Endodermal cell (in vitro differentiated cells): ENCODE data around the gene MBOAT1. TPM values are rescaled to one million over a fixed set of nuclear protein-coding genes. Genes with fewer than 3 reads are reported as not detected.

Source experiments
- DNase-seq: peaks from one replicate; pipeline ENCODE4 v3.0.0-alpha.2; 2017
- H3K27ac ChIP-seq: 2 replicates; pipeline ENCODE4 v1.5.1; 2013; ENCODE audit warnings: mild to moderate bottlenecking, low read depth, low read length, moderate library complexity
- H3K27me3 ChIP-seq: 2 replicates; pipeline ENCODE4 v1.6.1; 2013; ENCODE audit warnings: mild to moderate bottlenecking, low read length, moderate library complexity; ENCODE audit not compliant: insufficient read depth, control insufficient read depth, poor library complexity, severe bottlenecking
- H3K36me3 ChIP-seq: 2 replicates; pipeline ENCODE4 v1.7.0; 2013; ENCODE audit warnings: mild to moderate bottlenecking, low read length, moderate library complexity; ENCODE audit not compliant: control insufficient read depth, insufficient read depth
- H3K4me1 ChIP-seq: one replicate; pipeline ENCODE4 v1.7.0; 2013; ENCODE audit warnings: low read length; ENCODE audit not compliant: control insufficient read depth, insufficient read depth
- H3K4me3 ChIP-seq: 2 replicates; pipeline ENCODE4 v1.5.1; 2013; ENCODE audit warnings: mild to moderate bottlenecking, low read length, moderate library complexity
- H3K9ac ChIP-seq: 2 replicates; pipeline ENCODE4 v1.6.1; 2013; ENCODE audit warnings: mild to moderate bottlenecking, low read length, moderate library complexity; ENCODE audit not compliant: poor library complexity, severe bottlenecking; ENCODE audit errors: extremely low read depth
- H3K9me3 ChIP-seq: 2 replicates; pipeline ENCODE4 v1.6.1; 2013; ENCODE audit warnings: mild to moderate bottlenecking, low read length, moderate library complexity; ENCODE audit not compliant: control insufficient read depth
- H3K27ac Mint-ChIP-seq: 2 replicates; pipeline ENCODE4 v1.8.0; 2020; ENCODE audit warnings: mixed read lengths
- H3K27me3 Mint-ChIP-seq: 2 replicates; pipeline ENCODE4 v1.8.0; 2021; ENCODE audit warnings: mild to moderate bottlenecking, mixed read lengths; ENCODE audit not compliant: insufficient read depth
- H3K36me3 Mint-ChIP-seq: 2 replicates; pipeline ENCODE4 v1.8.0; 2020; ENCODE audit warnings: low read depth, mixed read lengths
- H3K4me1 Mint-ChIP-seq: 2 replicates; pipeline ENCODE4 v1.8.0; 2020; ENCODE audit warnings: mixed read lengths
- H3K4me3 Mint-ChIP-seq: 2 replicates; pipeline ENCODE4 v1.8.0; 2020; ENCODE audit warnings: mild to moderate bottlenecking, moderate library complexity, mixed read lengths
- H3K9me3 Mint-ChIP-seq: 2 replicates; pipeline ENCODE4 v1.8.0; 2020; ENCODE audit warnings: mild to moderate bottlenecking, mixed read lengths
- CTCF ChIP-seq: fragments of 200-600 bp; sonication (generic); conservative IDR thresholded peaks from 2 replicates; pipeline ENCODE4 v1.5.0; 2021; ENCODE audit warnings: antibody characterized with exemption, mild to moderate bottlenecking
- WGBS, 2 experiments: methylation state at CpG; one replicate each; pipeline versions ENCODE4 v1.1.5 to v1.1.7; 2013; ENCODE audit warnings: missing lambda C conversion rate in 2 of 2, mixed read lengths in 1 of 2; ENCODE audit not compliant: insufficient coverage in 1 of 2, insufficient read length in 1 of 2; 5-methylcytosine and 5-hydroxymethylcytosine counted together
- total RNA-seq, 2 donors: library from RNA; stranded (reverse); fragmentation: NEBNext Ultra II Directional in 1 of 2; extraction: Animal tissue kit (Norgen Biotek cat#: 25700) in 1 of 2; gene quantifications; 2 replicates in 1 of 2; 3 replicates in 1 of 2; pipeline ENCODE4 v1.2.1, GENCODE V29; 2021

MBOAT1 gene
- total RNA-seq, 2 donors from 2014 or later: 7.7 to 9.4 TPM

DNA sequence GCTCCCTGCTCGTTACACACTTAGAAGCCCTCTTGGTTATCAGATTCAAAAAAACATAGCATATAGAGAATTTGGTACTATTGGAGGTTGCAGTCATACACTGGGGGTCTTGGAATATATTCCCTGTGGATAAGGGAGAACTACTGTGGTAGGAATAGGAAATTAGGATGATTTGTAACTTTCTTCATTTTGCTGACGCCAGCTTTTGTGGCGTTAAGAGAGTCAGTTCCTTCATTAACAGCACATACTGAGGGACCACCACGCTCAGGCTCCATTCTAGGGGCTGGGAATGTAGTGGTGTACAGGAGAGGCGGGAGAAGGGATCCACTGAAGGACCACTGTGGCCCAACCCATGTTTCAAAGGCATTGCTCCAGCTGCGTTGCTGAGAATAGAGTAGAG, 140.3 kb downstream of the MBOAT1 start:
- DNase-seq: no peak
- Mint-ChIP-seq H3K36me3 (peaks cover 2% of the 10 kb centered on the region), H3K27ac (no peak overlapping the region), H3K9me3 (peaks cover 25% of the 10 kb centered on the region), H3K4me3 (no peak overlapping the region), H3K27me3 (no peaks in the 10 kb centered on the region), H3K4me1 (no peaks in the 10 kb centered on the region)
- no peaks in the 10 kb centered on the region for H3K27me3 ChIP-seq
- H3K36me3 ChIP-seq: no peaks in the 10 kb centered on the region
- no peak overlapping the region for H3K27ac ChIP-seq
- H3K4me1 ChIP-seq: no peaks in the 10 kb centered on the region
- no peak overlapping the region for H3K9ac ChIP-seq
- no peak overlapping the region for H3K4me3 ChIP-seq
- no peak for TF ChIP-seq CTCF
- WGBS, 2 experiments: 90 to 94% methylated on average over 4 to 6 of the region's 6 CpGs
- peaks cover 16% of the 10 kb centered on the region for H3K9me3 ChIP-seq

DNA sequence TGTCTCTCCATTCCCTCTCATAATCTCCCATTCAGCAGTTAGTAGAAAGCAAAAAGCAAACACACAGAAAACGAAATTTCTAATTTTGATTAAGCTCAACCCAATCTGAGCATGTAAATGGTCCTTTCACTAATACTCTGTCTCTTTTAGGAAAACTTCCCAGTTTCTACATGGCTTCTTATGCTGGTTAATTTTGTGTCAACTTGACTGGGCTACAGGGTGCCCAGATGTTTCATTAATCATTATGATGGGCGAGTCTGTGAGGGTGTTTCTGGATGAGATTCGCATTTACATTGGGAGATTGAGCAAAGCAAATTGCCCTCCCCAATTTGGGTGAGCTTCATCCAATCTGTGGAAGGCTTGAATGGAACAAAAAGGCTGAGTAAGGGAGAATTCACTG, 142.2 kb downstream of the MBOAT1 start:
- no peak overlapping the region for H3K4me3 Mint-ChIP-seq
- 84 to 95% methylated on average over 3 of the region's 3 CpGs for WGBS, 2 experiments
- H3K27ac ChIP-seq: no peak overlapping the region
- no peaks in the 10 kb centered on the region for H3K36me3 ChIP-seq
- DNase-seq: no peak
- no peak overlapping the region for H3K4me3 ChIP-seq
- H3K27ac Mint-ChIP-seq: no peak overlapping the region
- H3K27me3 Mint-ChIP-seq: no peaks in the 10 kb centered on the region
- no peaks in the 10 kb centered on the region for H3K27me3 ChIP-seq
- no peak overlapping the region for H3K9ac ChIP-seq
- peaks cover 8% of the 10 kb centered on the region for H3K9me3 ChIP-seq
- no peaks in the 10 kb centered on the region for H3K4me1 Mint-ChIP-seq
- TF ChIP-seq CTCF: no peak
- peaks cover 10% of the 10 kb centered on the region for H3K9me3 Mint-ChIP-seq
- H3K4me1 ChIP-seq: no peaks in the 10 kb centered on the region
- H3K36me3 Mint-ChIP-seq: no peaks in the 10 kb centered on the region

DNA sequence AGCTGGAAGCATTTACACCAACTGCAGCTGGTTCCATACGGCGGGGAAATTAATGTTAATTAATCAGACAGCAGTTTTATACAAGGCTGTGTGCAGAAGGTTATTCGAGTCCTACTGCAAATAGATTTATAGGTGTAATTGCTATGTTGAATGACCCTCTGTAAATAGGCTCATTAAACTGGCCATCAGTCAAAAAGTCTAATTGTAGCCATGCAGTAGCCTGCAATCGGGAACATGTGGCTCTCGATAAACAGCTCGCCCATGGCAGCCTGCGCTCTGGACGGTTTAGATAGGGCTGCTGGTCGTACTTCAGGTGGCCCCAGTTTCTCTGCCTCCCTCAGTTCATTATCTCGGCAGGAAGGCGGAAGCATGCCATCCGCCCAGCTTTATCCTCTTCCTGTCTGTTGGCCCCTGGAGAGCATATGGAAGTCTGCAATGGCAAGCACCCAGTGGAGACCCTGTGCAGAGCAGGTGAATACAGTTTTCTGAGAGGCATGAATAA, 143.2 kb downstream of the MBOAT1 start:
- H3K4me3 Mint-ChIP-seq: no peak overlapping the region
- H3K4me1 Mint-ChIP-seq: no peaks in the 10 kb centered on the region
- Histone ChIP-seq H3K4me1 (no peaks in the 10 kb centered on the region), H3K27me3 (no peaks in the 10 kb centered on the region), H3K9ac (no peak overlapping the region), H3K4me3 (no peak overlapping the region), H3K36me3 (no peaks in the 10 kb centered on the region), H3K27ac (no peak overlapping the region), H3K9me3 (peaks cover 8% of the 10 kb centered on the region)
- H3K27ac Mint-ChIP-seq: no peak overlapping the region
- H3K27me3 Mint-ChIP-seq: no peaks in the 10 kb centered on the region
- H3K9me3 Mint-ChIP-seq: peaks cover 8% of the 10 kb centered on the region
- no peaks in the 10 kb centered on the region for H3K36me3 Mint-ChIP-seq
- no peak for DNase-seq
- no peak for TF ChIP-seq CTCF
- WGBS, 2 experiments: 94 to 98% methylated on average over 12 of the region's 12 CpGs
